Type B pancreatic cell (in vitro differentiated cells): ENCODE measurements around the gene SAV1. TPM values are rescaled to one million over a fixed set of nuclear protein-coding genes. Genes with fewer than 3 reads are reported as not detected.

Experiments
- DNase-seq: peaks from one replicate; pipeline ENCODE4 v3.0.0; 2021; ENCODE audit warnings: mixed read lengths; ENCODE audit not compliant: unreplicated experiment; ENCODE audit errors: extremely low spot score
- H3K27ac Mint-ChIP-seq: 2 replicates; pipeline ENCODE4 v1.8.0; 2021; ENCODE audit warnings: mild to moderate bottlenecking, mixed read lengths
- H3K27me3 Mint-ChIP-seq: 2 replicates; pipeline ENCODE4 v1.8.0; 2021; ENCODE audit warnings: mixed read lengths
- H3K36me3 Mint-ChIP-seq: 2 replicates; pipeline ENCODE4 v1.8.0; 2021; ENCODE audit warnings: mixed read lengths
- H3K4me1 Mint-ChIP-seq: one replicate; pipeline ENCODE4 v1.8.0; 2021; ENCODE audit warnings: mixed read lengths; ENCODE audit not compliant: unreplicated experiment
- H3K4me3 Mint-ChIP-seq: 2 replicates; pipeline ENCODE4 v1.8.0; 2021; ENCODE audit warnings: mild to moderate bottlenecking, mixed read lengths
- H3K9me3 Mint-ChIP-seq: 2 replicates; pipeline ENCODE4 v1.8.0; 2021; ENCODE audit warnings: mixed read lengths
- CTCF ChIP-seq: fragments of 200-600 bp; sonication (generic); conservative IDR thresholded peaks from 2 replicates; pipeline ENCODE4 v1.5.0; 2021; ENCODE audit warnings: antibody characterized with exemption, mild to moderate bottlenecking
- total RNA-seq: library from RNA; stranded (reverse); gene quantifications from 2 replicates; pipeline ENCODE4 v1.2.1, GENCODE V29; 2021; ENCODE audit warnings: low replicate concordance

The SAV1 gene
- total RNA-seq, 1 donor from 2014 or later: 25.6 TPM

DNA sequence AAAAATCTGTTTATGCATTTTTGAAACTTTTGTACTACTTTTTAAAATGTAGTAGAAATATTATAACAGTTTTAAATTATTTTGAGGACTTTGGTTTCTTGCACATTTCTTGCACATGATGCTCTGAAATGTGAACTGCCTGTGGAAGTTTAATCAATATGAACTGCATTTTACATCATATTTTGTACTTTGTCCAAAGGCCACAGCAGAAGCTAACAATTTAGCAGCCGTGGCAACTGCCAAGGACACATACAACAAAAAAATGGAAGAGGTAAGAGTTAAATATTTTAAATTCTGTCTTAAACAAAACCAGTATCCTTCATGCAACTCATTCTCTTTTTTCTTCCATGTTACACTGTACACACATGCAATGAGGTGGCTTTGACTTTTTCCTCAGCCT, 45.1 kb downstream of the SAV1 start:
- H3K4me3 Mint-ChIP-seq: no peak overlapping the region
- H3K4me1 Mint-ChIP-seq: no peaks in the 10 kb centered on the region
- H3K27ac Mint-ChIP-seq: no peak overlapping the region
- H3K36me3 Mint-ChIP-seq: peaks cover 7% of the 10 kb centered on the region
- DNase-seq: no peak
- TF ChIP-seq CTCF: no peak
- no peaks in the 10 kb centered on the region for H3K9me3 Mint-ChIP-seq
- H3K27me3 Mint-ChIP-seq: no peaks in the 10 kb centered on the region

DNA sequence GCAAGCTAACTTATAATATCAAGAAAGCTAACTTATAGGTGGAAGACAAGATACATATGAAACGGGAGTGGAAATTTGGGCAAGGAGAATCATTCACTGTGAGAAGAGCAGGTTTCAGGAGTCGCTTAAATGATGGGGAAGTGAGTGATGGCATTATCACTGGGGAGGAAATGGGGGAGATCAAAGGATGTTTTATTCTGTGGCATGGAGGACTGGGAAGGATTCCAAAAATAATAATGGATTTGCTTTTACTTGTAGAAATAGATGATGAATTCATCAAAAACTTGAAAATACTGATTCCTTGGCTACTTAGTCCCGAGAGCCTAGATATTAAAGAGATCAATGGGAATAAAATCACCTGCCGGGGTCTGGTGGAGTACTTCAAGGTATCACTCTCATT, 47.8 kb downstream of the SAV1 start:
- Mint-ChIP-seq H3K4me3 (no peak overlapping the region), H3K4me1 (no peaks in the 10 kb centered on the region), H3K9me3 (no peaks in the 10 kb centered on the region), H3K27me3 (no peaks in the 10 kb centered on the region), H3K36me3 (peaks cover 7% of the 10 kb centered on the region), H3K27ac (no peak overlapping the region)
- DNase-seq: no peak
- no peak for TF ChIP-seq CTCF

GRCh38 chr14:50619569-50620141, 48.5 kb downstream of the SAV1 start:
- H3K9me3 Mint-ChIP-seq: no peaks in the 10 kb centered on the region
- H3K4me3 Mint-ChIP-seq: no peak overlapping the region
- peak; percentile 72 for TF ChIP-seq CTCF
- H3K27ac Mint-ChIP-seq: no peak overlapping the region
- H3K27me3 Mint-ChIP-seq: no peaks in the 10 kb centered on the region
- no peak for DNase-seq
- H3K36me3 Mint-ChIP-seq: peaks cover 8% of the 10 kb centered on the region
- no peaks in the 10 kb centered on the region for H3K4me1 Mint-ChIP-seq

DNA sequence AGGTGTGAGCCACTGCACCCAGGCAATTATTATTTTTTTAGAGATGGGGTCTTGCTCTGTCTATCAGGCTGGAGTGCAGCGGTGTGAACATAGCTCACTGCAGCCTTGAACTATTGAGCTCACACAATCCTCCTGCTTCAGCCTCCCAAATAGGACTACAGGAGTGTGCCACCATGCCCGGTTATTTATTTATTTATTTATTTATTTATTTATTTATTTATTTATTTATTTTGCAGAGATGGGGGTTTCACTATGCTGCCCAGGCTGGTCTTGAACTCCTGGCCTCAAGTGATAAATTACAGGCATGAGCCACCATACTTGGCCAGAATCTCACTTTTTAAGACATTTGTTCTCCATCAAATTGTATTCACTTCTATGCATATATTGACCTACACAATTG, 51.8 kb downstream of the SAV1 start:
- Mint-ChIP-seq H3K4me1 (no peaks in the 10 kb centered on the region), H3K27me3 (no peaks in the 10 kb centered on the region), H3K9me3 (no peaks in the 10 kb centered on the region), H3K27ac (no peak overlapping the region), H3K4me3 (no peak overlapping the region), H3K36me3 (peaks cover 8% of the 10 kb centered on the region)
- TF ChIP-seq CTCF: no peak
- DNase-seq: no peak

GRCh38 chr14:50615552-50615951, 52.6 kb downstream of the SAV1 start:
- no peak overlapping the region for H3K4me3 Mint-ChIP-seq
- TF ChIP-seq CTCF: no peak
- no peaks in the 10 kb centered on the region for H3K27me3 Mint-ChIP-seq
- H3K9me3 Mint-ChIP-seq: no peaks in the 10 kb centered on the region
- peaks cover 8% of the 10 kb centered on the region for H3K36me3 Mint-ChIP-seq
- no peak for DNase-seq
- H3K27ac Mint-ChIP-seq: no peak overlapping the region
- H3K4me1 Mint-ChIP-seq: no peaks in the 10 kb centered on the region

DNA sequence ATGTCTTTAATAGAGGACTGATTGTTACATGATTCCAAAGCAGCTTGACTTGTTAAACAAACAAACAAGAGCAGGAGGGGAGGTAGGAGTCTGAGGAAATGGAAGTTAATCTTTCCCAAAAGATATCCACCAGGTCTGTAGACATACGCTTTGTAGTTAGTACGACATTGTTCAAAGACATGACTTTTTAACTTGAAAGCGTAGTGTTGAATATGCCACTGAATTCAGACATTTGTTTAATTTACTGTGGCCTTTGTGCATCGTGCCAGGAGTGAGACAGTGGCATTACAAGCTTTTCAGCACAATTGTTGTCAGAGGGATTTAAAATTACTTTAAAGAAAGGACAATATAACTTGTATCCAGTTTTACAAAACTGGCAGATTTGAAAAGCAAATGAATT, 53.0 kb downstream of the SAV1 start:
- TF ChIP-seq CTCF: no peak
- no peak for DNase-seq
- H3K36me3 Mint-ChIP-seq: peaks cover 4% of the 10 kb centered on the region

More for the DNA sequence above, 53.0 kb downstream of the SAV1 start:
- Mint-ChIP-seq H3K27ac (no peak overlapping the region), H3K4me3 (no peak overlapping the region), H3K4me1 (no peaks in the 10 kb centered on the region), H3K27me3 (no peaks in the 10 kb centered on the region), H3K9me3 (no peaks in the 10 kb centered on the region)
